ENCODE results near the gene TMX2.
"Not testable (repeated sequence)": the region's sequence is repeated elsewhere in the genome, so short reads cannot be mapped to it uniquely, and the experiment has no call there.

TMX2 gene

DNA sequence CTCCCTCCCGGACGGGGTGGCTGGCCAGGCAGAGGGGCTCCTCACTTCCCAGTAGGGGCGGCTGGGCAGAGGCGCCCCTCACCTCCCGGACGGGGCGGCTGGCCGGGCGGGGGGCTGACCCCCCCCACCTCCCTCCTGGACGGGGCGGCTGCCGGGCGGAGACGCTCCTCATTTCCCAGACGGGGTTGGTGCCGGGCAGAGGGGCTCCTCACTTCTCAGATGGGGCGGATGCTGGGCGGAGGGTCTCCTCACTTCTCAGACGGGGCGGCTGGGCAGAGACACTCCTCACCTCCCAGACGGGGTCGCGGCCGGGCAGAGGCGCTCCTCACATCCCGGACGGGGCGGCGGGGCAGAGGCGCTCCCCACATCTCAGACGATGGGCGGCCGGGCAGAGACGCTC is 4.3 kb downstream of the TMX2 start:
- not testable (repeated sequence) for DNase-seq

DNA sequence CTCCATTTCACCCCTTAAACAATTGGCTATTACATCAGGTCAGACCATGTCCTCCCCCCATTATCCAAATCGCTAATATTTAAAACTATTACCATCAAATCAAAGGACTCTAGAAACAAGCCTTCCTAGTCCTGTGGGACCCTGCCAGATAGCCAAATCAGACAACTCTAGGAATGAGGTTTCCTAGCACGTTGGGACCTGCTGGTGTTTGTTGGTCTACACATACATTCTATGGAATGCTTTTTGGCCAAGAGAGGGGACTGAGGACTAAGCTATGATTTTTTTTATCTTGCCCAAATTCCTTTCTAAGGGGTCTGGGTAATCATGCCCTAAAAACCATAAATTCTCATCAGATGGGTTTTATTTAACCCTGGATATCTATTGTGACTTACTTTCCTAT is 14.8 kb downstream of the TMX2 start:
- no peak for DNase-seq

- DNase-seq = no peak
Observed at GRCh38 chr11:57728829-57729228, 16.4 kb downstream of the TMX2 start.

- DNase-seq = no peak
Observed at GRCh38 chr11:57729479-57729878, 17.1 kb downstream of the TMX2 start.

GRCh38 chr11:57732661-57733060 is 20.3 kb downstream of the TMX2 start:
- DNase-seq = no peak

DNA sequence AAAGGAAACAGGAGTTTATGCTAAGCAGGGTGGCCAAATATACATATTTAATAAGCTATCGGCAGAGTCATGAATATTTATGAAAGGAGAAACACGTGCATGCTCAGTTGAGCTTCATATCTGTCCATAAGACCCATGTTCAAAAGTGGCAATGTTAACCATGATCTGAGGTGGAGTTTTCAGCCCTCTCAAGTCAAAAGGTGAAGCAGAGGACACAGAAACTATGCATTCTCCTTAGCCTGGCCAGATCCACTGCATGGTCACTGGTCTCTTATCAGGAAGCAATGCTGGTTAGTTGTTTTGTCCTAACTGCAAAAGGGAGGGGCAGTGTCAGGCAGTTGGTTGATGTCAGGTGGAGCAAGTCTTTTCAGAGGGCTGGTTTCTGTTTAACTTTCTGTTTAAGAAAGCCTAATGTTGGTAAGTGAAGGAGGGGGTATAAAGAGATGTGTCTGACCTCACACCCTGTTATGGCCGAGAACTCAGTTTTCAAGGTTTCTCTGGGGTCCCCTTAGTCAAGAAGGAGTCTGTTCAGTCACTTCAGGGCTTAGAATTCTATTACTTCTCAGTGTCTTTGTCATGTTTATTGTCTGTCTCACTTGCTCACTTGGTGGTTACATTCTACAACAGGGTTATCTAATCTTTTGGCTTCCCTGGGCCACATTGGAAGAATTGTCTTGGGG is 23.4 kb downstream of the TMX2 start:
- no peak for DNase-seq

DNA sequence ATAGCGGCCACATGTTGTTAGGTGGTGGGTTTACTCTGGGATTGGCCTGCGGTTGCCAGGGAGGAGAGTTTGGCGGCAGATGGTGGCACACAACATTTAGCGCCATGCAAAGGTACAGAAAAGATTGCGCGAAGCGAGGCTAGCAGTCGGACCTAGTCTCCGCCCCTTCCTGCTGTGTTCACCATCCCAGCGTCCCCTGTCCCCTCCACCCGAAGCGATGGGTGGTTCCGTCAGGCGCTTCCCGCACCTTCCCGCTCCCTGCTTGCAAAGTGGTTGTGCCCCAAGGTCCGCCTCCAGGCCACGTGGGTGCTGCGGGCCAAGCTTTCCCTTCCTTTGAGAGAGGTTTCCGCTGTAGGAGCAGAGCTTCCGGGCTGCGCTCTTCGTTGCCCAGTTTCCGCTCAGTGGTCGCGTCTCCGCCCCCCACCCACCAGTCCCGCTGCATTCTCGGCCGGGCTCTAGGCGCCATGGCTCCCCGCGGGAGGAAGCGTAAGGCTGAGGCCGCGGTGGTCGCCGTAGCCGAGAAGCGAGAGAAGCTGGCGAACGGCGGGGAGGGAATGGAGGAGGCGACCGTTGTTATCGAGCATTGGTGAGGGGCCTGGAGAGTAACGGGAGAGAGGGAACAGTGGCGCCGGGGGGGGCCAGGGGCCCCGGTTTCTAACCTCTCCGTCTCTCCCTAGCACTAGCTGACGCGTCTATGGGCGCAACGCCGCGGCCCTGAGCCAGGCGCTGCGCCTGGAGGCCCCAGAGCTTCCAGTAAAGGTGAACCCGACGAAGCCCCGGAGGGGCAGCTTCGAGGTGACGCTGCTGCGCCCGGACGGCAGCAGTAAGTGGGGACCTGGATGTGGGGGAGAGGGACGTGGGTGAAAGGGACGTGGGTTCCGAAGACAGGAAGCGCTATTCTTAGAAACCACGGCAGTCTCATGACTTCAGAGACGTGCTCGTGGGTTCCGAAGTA is 29.0 kb downstream of the TMX2 start, which contains the start of gene SELENOH:
SELENOH (plus strand) TSS at position 360 of the 955 bp plus-strand sequence; CDS start at position 465, 105 bp downstream.
- DNase-seq = peak; percentile 74 to 95

GRCh38 chr11:57742087-57742452 is 29.7 kb downstream of the TMX2 start:
- no peak for DNase-seq

DNA sequence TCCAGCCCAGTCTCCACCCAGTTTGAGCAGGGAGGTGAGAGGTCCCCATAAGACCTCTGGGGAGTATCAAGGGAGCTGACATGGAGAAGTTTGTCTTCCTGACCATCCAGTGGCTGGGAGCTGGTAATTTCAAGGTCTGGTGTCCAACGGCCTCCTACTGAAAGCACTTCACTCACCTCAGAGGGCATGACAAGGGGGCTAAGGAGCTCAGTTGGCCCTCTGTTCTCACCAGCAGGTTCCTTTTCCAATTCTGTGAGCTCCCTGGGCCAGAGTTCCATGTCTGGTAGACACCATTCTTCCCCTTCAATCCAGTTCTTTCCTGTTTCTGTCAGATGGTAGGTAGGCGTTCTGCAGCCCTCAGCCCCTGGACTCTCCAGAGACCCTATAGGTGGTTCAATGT is 32.0 kb downstream of the TMX2 start:
- no peak for DNase-seq

- DNase-seq = no peak
Observed at GRCh38 chr11:57745206-57745605, 32.8 kb downstream of the TMX2 start.

DNA sequence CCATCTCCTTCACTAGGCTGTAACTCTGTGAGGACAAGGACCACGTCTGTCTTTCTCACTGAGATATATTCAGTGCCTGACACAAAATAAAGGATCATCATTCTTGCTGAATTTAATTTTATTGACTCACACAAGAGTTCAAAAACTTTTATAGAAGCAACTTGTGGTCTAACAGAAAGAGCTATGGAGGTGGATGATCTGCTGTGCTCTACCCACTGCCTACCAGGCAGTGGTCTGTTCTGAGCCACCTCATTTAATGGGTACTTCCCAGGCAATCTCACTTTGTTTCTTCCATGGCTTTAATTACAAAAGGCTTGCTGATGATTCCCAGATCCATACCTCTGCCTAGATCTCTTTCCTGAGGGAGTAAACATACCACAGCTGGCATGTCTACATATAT is 34.5 kb downstream of the TMX2 start:
- DNase-seq = no peak

- DNase-seq = no peak
Observed at GRCh38 chr11:57751176-57751575, 38.8 kb downstream of the TMX2 start.

DNA sequence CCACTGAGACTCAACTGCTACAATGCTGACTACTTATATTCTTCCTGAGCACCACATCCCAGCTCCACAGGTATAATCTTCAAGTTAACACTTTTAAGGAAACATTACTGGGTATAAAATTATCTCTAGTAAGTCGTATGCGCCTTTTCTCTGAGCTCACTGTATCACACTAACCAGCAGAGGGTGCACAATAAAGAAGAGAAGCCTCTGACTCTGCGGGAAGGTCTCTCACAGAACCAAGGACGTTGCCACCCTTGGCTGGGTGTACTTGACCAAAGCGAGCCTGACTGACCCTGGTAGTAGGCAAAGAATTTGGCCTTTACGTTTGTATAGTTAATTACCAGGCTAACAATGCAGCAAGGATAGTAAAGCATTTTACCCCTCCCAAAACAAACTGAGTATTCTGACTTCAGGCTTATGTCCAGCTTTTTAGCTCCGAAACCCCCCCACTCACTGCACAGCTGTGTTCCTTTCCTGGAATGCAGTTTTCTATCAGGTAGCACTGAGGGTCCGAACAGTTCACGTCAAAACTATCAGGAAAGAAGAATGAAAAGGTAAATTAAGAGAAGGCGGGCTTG is 39.4 kb downstream of the TMX2 start, which contains the start of gene BTBD18:
BTBD18 (minus strand) TSS at position 144 of the 578 bp plus-strand sequence. CDS start 631 bp downstream, outside the sequence.
- DNase-seq = peak in 1 of 2 donors; percentile 16

DNA sequence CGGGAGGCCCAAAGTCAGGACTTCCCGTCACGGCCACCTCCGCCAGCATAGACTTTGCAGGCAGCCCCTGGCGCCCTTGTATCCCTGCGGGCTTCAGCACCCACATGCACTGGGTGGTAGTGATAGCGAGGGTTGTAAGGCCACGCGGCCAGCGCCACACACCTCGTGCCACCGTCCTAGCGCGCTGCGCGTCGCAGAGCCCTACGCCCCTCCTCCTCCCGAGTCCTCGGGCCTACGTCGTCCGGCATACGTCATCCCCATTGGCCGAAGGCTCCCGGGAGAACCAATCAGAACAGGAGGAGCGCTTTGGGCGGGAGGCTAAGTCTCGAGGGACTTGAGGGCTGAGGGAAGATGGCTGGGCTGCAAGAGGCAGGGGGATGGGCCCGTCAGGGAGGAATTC is 40.6 kb downstream of the TMX2 start:
- DNase-seq = no peak

DNA sequence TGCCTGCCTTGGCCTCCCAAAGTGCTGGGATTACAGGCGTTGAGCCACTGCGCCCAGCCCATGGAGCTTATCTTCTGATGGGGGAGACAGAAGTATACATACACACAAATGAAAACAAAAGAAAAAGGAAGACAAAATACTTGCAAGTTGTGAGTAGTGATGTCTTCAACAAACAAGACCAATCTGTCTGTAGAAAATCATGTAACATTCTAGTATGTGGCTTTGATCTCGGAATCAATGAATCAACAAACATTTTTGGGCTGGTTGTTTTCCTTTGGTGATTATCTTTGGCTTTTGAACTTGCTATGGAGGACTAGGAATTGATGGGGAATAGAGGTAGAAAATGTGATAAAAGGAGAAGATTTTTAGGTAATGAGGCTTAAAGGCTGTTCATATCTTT is 45.8 kb downstream of the TMX2 start:
- DNase-seq = no peak

DNA sequence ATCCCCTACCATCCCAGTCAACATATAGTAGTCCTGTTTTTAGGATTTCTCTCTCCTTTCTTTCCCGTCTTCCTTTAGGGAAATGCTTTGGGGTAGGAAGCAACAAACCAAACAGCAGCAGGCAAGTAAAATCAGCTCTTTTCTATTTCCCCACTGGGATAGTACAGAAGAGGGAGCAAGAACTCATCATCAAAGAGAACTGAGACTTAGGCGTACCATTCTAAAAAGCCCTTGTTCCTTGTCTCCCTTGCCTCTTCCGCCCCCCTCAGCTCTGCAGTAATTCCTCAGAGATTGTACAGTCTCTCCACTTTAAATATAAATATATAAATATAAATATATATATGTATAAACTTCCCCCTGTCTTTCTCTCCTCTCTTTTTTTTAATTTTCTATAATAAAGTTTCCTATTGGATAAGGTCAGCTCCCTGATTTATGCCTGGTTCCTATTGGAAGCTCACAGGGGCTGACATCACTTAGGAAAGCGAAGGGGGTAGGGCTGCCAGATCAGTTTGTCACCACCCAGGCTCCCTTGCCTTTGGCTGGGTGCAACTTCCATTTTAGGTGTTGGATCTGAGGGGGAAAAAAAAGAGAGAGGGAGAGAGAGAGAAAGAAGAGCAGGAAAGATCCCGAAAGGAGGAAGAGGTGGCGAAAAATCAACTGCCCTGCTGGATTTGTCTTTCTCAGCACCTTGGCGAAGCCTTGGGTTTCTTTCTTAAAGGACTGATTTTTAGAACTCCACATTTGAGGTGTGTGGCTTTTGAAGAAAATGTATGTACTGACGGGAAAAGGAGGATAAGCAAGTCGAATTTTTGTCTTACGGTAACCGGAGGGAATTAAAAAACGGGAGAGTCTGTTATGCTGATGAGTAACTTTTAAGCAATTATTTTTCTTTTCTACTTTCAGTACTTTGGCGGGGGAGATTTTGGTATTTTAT is 49.2 kb downstream of the TMX2 start, which contains the start of gene CTNND1:
CTNND1 (plus strand) TSS at position 502 of the 934 bp plus-strand sequence. CDS start 29,677 bp downstream, outside the sequence.
- peak; percentile 35 to 88 for DNase-seq

DNA sequence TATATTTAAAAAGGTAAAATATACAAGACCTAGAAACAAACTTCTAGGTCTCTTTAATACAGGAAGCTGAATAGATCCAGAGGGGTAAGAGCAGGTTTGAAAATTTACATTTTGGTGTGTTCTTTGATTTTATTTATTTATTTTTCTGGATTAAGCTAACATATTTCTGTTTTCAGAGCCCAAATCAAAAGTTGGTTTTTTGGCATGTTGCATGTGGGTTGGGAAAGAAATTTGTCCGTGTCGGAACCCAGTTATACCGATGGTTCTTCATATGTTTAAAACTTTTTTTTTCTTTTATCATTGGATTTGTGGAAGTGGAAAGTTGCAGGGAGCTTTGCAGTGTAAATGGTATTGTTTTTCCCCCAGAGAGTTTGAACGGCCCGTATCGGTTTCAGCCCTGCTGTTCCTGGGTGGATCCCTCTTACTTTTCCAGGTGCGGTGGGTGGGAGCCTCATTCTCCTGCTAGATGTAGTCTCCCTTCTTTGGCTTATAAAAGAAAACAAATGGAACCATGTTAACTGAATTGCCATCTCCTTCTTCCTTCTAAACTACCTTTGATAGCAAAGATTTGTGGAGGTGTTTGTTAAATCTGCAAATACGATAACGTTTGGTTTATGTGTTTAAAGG is 50.0 kb downstream of the TMX2 start:
- DNase-seq = no peak

DNA sequence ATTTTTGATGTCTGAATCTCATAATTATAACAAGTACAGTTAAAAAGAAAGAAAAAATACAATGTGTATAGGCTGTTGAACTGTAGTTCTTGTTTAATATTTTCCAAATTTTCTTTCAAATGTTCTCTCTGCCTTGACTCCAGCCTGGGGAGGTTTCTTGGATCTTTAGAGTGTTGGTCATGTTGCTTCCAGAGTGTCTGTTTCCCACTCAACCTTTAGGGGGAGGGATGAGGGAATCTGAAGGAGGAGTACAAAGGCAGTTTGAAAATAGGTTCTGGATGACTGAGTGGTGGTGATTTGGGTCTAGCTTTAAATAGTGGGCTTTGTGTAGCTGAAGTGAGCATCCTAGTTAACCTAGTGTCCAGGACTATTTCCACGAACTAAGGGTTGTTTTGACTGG is 51.2 kb downstream of the TMX2 start:
- peak in 1 of 2 donors; percentile 7 for DNase-seq

DNA sequence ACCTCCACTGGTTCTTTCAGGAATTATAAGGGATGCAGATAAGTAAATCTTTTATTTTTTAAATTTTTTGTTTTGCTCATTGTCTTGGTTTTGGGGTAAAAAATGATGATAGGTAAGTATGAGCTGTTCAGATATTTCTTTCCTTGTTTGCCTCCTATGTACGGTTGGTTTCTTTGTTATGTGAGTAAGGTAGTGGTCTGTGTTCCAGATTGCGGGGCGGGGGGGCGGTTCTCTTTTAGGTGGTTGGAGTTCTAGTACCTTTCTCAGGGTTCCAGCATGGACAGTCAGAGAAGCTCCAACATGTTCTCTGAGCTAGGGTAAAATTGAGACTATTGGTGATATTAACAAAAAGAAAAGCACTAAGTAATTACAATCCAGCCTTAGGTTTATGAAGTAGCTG is 51.6 kb downstream of the TMX2 start:
- no peak for DNase-seq

- DNase-seq = no peak
Observed at GRCh38 chr11:57764566-57764965, 52.2 kb downstream of the TMX2 start.

GRCh38 chr11:57764972-57765371 is 52.6 kb downstream of the TMX2 start:
- DNase-seq = no peak

- no peak for DNase-seq
Observed at GRCh38 chr11:57770793-57771192, 58.4 kb downstream of the TMX2 start.

All from bone marrow (tissue), 2 donors.